NOMO-1 (cell line): ENCODE data around the gene LITAF.
"Not testable (repeated sequence)": the region's sequence is repeated elsewhere in the genome, so short reads cannot be mapped to it uniquely, and the experiment has no call there.

Experiments
- DNase-seq, 2 experiments: peaks; one replicate each; lab custom pipeline; 2025; ENCODE audit not compliant: unreplicated experiment in 2 of 2; lab: John Stamatoyannopoulos, UW

Gene LITAF

GRCh38 chr16:11580451-11581086, 6.2 kb downstream of the LITAF start:
- no peak for DNase-seq

DNA sequence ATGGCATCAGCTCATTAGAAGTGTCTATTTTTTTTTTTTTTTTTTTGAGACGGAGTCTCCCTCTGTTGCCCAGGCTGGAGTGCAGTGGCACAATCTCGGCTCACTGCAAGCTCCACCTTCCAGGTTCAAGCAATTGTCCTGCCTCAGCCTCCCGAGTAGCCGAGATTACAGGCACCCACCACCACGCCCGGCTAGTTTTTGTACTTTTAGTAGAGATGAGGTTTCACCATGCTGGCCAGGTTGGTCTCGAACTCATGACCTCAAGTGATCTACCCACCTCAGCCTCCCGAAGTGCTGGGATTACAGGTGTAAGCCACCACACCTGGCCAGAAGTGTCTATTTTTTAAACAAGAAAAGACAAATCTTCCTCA, 9.4 kb downstream of the LITAF start:
- not testable (repeated sequence) for DNase-seq

GRCh38 chr16:11576427-11577289, 10.1 kb downstream of the LITAF start:
- DNase-seq = no peak

GRCh38 chr16:11575223-11575589, 11.5 kb downstream of the LITAF start:
- no peak for DNase-seq

GRCh38 chr16:11572301-11572995, 14.3 kb downstream of the LITAF start:
- no peak for DNase-seq

DNA sequence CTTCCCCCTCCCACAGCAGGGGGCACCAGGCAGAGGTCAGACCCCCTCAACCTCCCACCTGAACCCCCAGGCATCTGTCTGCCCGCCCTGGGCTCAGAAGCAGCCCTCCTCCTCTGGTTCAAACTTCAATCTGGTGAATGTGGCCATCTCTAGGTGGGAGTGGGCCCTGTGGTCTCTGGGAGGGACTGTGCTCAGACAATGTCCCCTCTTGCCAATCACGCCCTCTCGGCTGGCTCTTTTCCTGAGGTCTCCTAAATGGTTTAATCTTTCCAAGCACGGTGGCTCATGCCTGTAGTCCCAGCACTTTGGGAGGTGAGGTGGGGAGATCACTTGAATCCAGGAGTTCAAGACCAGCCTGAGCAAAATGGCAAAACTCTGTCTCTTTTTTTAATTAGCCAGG, 15.2 kb downstream of the LITAF start:
- DNase-seq = no peak

DNA sequence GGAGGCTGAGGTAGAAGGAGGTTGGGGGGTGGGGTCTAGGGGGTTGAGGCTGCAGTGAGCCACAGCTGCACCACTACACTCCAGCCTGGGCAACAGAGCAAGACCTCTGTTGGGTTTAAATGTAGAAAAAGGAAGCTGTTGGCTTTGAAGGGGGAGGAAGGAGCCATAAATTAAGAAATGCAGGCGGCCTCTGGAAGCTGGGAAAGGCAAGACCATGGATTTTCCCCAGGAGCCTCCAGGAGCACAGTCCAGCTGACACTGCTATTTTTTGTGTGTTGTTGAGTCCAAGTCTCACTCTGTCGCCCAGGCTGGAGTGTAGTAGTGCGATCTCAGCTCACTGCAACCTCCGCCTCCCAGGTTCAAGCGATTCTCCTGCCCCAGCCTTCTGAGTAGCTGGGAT, 15.9 kb downstream of the LITAF start:
- DNase-seq = no peak

DNA sequence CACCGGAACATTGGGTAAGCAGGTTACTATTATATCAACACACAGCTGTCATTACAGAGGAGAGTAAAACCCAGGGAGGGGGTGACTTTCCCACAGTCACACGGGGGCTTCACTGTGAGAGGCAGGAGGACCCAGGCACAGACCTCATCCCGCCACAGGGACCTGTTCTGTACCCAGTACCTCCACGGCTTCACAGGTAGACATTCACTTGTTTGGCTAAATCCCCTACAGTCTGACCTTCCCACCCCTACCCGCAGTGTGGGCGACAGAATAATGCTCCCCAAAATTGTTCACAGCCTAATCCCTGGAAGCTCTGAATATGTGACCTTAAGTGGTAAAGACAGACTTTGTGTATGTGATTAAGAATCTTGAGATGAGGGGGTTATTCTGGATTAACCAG, 16.5 kb downstream of the LITAF start:
- DNase-seq = no peak

DNA sequence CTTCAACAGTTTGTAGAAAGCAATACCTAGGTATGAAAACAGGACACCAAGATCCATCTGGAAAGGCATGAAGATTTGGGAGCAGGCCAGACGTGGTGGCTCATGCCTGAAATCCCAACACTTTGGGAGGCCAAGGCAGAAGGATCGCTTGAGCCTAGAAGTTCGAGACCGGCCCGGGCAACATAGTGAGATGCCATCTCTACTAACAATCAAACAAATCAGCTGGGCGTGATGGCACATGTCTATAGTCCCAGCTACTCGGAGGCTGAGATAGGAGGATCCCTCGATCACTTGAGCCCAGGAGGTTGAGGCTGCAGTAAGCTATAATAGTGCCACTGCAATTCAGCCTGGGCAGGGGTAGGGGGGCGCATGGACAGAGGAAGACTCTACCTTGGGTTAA, 20.3 kb downstream of the LITAF start:
- DNase-seq = no peak

GRCh38 chr16:11565665-11566064, 21.1 kb downstream of the LITAF start:
- DNase-seq = no peak

- DNase-seq = no peak
Observed at GRCh38 chr16:11564046-11564926, 22.4 kb downstream of the LITAF start.

DNA sequence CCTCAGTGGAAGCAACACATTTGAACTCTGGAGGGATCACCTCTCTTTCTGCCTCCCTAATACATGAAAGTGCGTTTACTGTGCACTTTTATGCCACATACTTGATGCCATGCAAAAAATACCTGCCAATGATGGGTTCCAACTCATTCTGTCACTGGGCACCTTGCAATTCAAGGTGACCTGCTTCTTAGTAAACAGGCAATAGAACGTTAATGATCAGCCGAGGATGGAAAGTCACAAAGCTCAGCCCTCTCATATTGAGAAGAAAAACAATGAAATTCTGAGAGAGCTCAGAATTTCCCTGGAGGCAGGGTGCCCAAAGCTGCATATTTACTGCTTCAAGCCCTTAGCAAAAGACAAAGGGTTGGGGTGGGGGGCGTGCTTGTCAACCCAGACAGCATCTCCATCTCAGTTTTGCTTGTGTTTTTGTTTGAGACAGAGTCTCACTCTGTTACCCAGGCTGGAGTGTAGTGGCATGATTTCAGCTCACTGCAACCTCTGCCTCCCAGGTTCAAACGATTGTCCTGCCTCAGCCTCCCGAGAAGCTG, 23.2 kb downstream of the LITAF start:
- no peak for DNase-seq

GRCh38 chr16:11562941-11563340, 23.8 kb downstream of the LITAF start:
- DNase-seq = no peak

DNA sequence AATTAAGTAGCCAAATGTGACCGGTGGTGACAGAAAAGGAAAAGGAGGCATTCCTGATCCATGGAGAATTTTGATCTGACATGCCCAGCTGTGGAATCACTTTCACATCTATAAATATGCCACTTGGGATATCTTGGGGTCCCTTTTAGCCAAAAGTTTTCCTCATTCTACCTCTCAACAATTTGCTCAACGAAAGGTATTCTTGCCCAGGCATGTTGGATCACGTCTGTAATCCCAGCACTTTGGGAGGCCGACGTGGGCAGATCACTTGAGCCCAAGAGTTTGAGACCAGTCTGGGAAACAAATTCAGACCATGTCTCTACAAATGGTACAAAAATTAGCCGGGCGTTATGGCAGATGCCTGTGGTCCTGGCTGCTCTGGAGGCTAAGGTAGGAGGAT, 24.3 kb downstream of the LITAF start:
- DNase-seq = no peak

DNA sequence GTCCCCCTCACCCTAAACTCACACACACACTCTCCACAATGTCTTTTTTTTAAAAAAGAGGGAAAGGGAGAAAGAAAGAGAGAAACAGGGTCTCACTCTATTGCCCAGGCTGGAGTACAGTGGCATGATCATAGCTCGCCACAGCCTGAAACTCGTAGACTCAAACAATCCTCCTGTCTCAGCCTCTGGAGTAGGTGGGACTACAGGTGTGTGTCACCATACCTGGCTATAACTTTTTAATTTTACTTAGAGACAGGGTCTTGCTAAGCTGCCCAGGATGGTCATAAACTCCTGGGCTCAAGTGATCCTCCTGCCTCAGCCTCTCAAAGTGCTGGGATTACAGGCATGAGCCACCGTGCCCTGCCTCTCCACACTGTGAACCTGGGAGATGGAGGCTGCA, 24.9 kb downstream of the LITAF start:
- DNase-seq = no peak

DNA sequence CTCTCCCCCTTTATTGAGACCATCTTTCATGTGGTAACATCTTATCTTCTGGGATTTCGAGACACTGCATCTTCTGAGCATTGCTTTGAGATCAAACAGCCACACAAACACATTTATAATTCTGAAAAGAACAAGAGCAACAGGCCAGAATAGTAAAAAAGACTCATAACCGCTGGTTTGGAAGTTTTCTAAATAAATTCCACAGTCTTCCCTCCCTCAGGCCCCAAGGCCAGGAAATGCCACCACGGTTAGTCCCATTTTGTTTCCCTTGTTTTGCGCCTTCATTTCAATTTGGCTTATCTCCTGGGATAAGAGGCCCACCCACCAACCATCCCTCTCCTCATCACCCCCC, 25.3 kb downstream of the LITAF start:
- no peak for DNase-seq

DNA sequence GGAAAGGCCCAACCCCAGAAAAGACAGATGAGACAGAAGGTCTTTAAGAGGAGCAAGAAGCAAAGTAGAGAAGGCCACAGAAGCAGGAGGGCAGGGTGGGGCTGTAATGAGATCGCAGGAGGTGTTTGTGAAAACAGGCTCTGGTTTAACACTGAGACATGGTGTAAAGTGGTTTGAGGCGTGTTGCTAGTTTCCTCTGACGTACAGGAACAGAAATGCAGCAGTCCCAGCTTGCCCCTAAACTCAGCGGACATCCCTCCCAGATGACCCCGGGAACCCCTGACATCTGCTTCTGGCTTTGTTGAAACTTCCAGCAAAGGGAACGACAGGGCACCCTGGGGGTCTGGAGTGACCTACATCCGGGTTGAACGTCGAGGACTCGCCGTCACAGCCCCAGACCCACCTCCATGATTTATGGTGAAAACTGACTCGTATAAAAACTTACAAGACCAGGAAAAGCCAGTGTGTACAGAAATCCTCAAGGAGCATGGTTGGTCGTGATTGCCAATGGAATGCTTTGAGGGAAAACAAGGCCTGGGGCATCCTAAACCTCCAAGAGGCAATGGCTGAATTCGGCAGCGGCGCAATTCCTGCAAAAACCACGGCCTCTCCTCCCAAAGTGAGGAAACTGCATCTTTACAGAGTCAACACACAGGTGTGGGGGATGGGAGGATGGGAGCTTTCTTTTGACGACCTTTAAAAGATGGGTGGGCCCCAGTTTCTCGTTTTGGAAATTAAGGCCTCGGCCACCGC, 25.8 kb downstream of the LITAF start:
- DNase-seq = no peak

DNA sequence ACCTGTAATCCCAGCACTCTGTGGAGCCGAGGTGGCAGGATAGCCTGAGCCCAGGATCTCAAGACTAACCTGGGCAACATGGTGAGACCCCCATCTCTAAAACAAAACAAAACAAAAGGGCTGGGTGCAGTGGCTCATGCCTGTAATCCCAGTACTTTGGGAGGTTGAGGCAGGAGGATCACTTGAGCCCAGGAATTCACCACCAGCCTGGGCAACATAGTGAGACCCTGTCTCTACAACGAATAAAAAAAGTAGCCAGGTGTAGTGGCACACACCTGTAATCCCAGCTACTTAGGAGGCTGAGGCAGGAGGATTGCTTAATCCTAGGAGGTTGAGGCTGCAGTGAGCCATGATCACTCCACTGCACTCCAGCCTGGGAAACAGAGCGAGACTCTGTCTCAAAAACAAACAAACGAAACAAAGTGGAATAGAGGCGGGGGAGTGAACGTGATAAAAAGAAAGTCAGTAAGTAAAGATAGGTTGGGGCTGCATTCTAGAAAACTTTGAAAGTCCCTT, 28.4 kb downstream of the LITAF start:
- not testable (repeated sequence) for DNase-seq

DNA sequence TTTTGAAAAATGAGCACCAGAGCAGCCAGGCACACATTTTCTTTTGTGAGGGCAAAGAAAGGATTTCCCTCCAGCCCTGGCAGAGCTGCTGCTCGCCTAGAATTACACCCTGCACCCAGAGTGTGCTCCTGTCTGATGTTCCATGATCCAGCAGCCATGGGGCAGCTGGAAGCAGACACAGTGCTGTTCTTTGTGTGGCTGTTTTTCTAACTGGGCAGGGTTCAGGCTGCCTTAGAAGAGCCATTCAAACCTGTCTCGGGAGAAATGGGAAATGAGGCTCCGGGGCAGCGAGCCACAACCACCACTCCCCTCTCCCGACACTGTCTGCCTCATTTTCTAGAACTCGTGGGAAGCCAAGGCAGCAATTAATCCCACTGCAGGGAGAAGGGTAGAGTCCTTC, 28.9 kb downstream of the LITAF start:
- no peak for DNase-seq
